ACC112 (cell line): ENCODE measurements around the gene COL26A1.

Experiments used
- H2AFZ ChIP-seq: fragments of 200-600 bp; sonication (generic); one replicate; pipeline ENCODE4 v1.6.0; 2017; ENCODE audit warnings: antibody characterized with exemption, low read length; ENCODE audit not compliant: unreplicated experiment
- H3K27ac ChIP-seq: fragments of 200-600 bp; sonication (generic); 2 replicates; pipeline ENCODE4 v1.5.1; 2014; ENCODE audit warnings: low read depth, mild to moderate bottlenecking, antibody characterized with exemption, low read length, moderate library complexity
- H3K27me3 ChIP-seq: fragments of 200-600 bp; sonication (generic); 2 replicates; pipeline ENCODE4 v1.6.1; 2014; ENCODE audit warnings: mild to moderate bottlenecking, antibody characterized with exemption, low read length, moderate library complexity, mixed read lengths; ENCODE audit not compliant: insufficient read depth
- H3K36me3 ChIP-seq: fragments of 200-600 bp; sonication (generic); 2 replicates; pipeline ENCODE4 v1.6.1; 2016; ENCODE audit warnings: mild to moderate bottlenecking, antibody characterized with exemption, low read length, moderate library complexity, mixed read lengths; ENCODE audit not compliant: insufficient read depth
- H3K4me1 ChIP-seq: fragments of 200-600 bp; sonication (generic); one replicate; pipeline ENCODE4 v1.6.1; 2016; ENCODE audit warnings: low read length, mixed read lengths; ENCODE audit not compliant: insufficient read depth, unreplicated experiment, control insufficient read depth
- H3K4me3 ChIP-seq: fragments of 200-600 bp; sonication (generic); 2 replicates; pipeline ENCODE4 v1.5.1; 2014; ENCODE audit warnings: mild to moderate bottlenecking, low read depth, low read length
- H3K79me2 ChIP-seq: fragments of 200-600 bp; sonication (generic); one replicate; pipeline ENCODE4 v1.6.0; 2016; ENCODE audit warnings: low read length; ENCODE audit not compliant: control insufficient read depth, unreplicated experiment, insufficient read depth

COL26A1 gene

DNA sequence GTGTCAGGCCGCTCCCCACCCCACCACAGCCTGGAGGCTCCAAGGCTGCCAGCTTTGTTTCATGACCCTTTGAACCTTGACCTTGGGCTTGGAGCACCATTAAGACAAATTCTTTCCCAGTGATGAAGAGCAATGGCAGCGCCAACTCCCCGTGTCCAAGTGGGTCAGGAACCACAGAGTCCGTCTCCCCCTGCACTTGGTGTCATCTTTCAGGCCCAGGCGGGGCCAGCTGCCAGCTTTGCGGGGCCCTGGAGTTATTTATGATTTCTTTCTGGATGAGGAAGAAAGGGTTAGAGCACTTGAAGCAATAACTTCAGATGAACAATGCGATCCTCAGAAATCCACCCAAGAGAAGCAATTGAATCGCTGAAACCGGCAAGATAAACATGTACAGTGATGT is 155.7 kb downstream of the COL26A1 start:
- Histone ChIP-seq H3K4me3 (no peak overlapping the region), H3K79me2 (no peaks in the 10 kb centered on the region), H3K27ac (no peak overlapping the region), H3K27me3 (peaks cover 64% of the 10 kb centered on the region), H3K4me1 (no peaks in the 10 kb centered on the region), H3K36me3 (no peaks in the 10 kb centered on the region), H2AFZ (no peak overlapping the region)

DNA sequence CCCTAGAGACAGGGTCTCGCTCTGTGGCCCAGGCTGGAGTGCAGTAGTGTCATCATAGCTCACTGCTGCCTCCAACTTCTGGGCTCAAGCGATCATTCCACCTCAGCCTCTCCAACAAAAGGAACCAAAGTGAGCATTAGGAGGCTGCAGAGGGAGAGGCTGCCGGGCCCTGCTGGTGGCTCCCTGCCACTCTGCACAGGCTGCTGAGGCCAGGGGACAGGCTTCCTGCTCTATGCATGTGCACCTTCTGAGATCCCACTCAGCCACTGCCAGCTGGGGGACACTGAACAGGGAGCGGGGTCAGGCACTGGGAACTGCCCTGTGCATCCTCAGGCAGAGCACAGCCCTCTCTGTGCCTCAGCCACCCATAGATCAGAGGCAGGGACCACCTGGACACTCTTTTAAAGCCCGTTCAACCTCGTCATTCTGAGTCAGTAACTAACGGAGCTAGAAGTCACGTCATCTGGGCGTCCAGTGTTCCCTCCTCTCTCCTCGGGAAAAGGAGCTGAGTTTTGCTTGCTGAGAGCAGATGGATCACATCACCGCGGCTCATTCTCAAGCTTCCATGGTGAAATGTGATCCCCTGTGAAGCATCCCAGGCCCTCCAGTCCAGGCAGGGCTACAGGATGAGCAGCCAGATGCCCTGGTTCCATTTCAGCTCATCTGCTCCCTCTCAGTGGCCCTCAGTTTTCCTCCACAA is 156.8 kb downstream of the COL26A1 start:
- Histone ChIP-seq H3K4me3 (no peak overlapping the region), H3K27me3 (peaks cover 63% of the 10 kb centered on the region), H2AFZ (no peak overlapping the region), H3K27ac (no peak overlapping the region), H3K36me3 (no peaks in the 10 kb centered on the region), H3K4me1 (no peaks in the 10 kb centered on the region), H3K79me2 (no peaks in the 10 kb centered on the region)

DNA sequence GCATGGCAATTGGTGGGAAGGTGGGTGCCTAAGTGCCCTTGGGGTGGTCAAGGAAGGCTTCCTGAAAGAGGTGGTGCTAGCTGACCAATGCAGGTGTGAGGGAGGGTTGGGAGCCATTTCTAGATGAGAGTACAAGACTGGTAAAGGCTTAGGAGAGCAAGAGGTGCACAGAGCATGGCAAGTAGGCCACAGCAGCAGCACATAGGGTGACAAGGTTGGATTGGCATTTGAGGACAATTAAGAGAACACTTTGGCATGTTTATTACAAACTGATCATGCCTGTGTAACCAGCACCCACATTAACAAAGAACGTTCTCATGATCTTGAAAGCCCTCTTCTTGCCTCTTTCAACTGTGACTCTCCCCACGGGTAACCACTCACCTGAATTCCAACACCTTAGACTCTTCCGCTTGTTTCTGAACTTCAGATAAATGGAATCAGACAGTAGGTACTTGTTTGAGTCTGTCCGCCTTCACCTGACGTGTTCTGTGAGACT is 158.8 kb downstream of the COL26A1 start:
- no peaks in the 10 kb centered on the region for H3K79me2 ChIP-seq
- H3K4me3 ChIP-seq, result no peak overlapping the region
- H3K27me3 ChIP-seq, result peaks cover 56% of the 10 kb centered on the region
- H3K36me3 ChIP-seq, result no peaks in the 10 kb centered on the region
- H2AFZ ChIP-seq, result no peak overlapping the region
- no peak overlapping the region for H3K27ac ChIP-seq
- H3K4me1 ChIP-seq, result no peaks in the 10 kb centered on the region

DNA sequence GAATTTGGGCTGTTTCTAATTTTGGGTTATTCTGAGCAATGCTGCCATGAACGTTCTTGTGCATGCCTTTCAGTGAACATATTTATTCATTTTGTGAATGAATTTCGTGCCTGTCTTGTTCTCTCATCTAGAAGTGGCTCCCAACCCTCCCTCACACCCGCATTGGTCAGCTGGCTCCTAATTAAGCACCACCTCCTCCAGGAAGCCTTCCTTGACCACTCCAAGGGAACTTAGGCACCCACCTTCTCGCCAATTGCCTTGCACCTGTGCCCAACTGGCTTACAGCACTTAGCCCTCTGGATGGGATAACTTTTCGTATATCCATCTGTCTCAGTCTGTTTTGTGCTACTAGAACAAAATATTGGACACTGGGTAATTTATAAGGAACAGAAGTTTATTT is 159.3 kb downstream of the COL26A1 start:
- no peaks in the 10 kb centered on the region for H3K79me2 ChIP-seq
- H3K4me3 ChIP-seq, result no peak overlapping the region
- no peak overlapping the region for H3K27ac ChIP-seq
- H3K27me3 ChIP-seq, result peaks cover 53% of the 10 kb centered on the region
- no peaks in the 10 kb centered on the region for H3K36me3 ChIP-seq
- H2AFZ ChIP-seq, result no peak overlapping the region
- no peaks in the 10 kb centered on the region for H3K4me1 ChIP-seq

- Histone ChIP-seq H3K27me3 (peaks cover 32% of the 10 kb centered on the region), H3K79me2 (no peaks in the 10 kb centered on the region), H3K4me1 (no peaks in the 10 kb centered on the region), H3K27ac (no peak overlapping the region), H3K4me3 (no peak overlapping the region), H2AFZ (no peak overlapping the region), H3K36me3 (no peaks in the 10 kb centered on the region)
Measured at GRCh38 chr7:101527844-101528667, 165.4 kb downstream of the COL26A1 start.

DNA sequence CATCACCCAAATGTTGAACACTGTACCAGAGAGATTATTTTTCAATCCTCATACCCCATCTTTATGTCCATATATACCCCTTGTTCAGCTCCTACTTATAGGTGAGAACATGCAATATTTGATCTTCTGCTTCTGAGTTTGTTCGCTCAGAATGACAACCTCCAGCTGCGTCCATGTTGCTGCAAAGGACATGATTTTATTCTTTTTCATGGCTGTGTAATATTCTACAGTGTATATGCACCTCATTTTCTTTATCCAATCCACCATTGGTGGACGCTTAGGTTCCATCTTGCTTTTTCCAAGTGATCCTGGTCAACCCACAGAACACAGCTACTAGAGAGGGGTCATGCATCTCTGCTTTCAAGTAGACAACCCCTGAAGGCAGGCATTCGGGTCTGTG is 166.9 kb downstream of the COL26A1 start:
- H3K79me2 ChIP-seq, result no peaks in the 10 kb centered on the region
- H3K36me3 ChIP-seq, result no peaks in the 10 kb centered on the region
- H3K4me1 ChIP-seq, result no peaks in the 10 kb centered on the region
- no peak overlapping the region for H3K27ac ChIP-seq
- H3K4me3 ChIP-seq, result no peak overlapping the region
- peaks cover 21% of the 10 kb centered on the region for H3K27me3 ChIP-seq
- no peak overlapping the region for H2AFZ ChIP-seq

GRCh38 chr7:101531726-101532357 is 169.2 kb downstream of the COL26A1 start:
- H2AFZ ChIP-seq, result no peak overlapping the region
- H3K27ac ChIP-seq, result no peak overlapping the region
- peaks cover 18% of the 10 kb centered on the region for H3K27me3 ChIP-seq
- no peaks in the 10 kb centered on the region for H3K79me2 ChIP-seq
- H3K36me3 ChIP-seq, result no peaks in the 10 kb centered on the region
- no peaks in the 10 kb centered on the region for H3K4me1 ChIP-seq
- no peak overlapping the region for H3K4me3 ChIP-seq

- Histone ChIP-seq H3K79me2 (no peaks in the 10 kb centered on the region), H3K27ac (no peak overlapping the region), H3K4me1 (peaks cover 6% of the 10 kb centered on the region), H3K36me3 (no peaks in the 10 kb centered on the region), H3K27me3 (peaks cover 18% of the 10 kb centered on the region), H2AFZ (no peak overlapping the region), H3K4me3 (no peak overlapping the region)
Measured at GRCh38 chr7:101532400-101533102, 169.9 kb downstream of the COL26A1 start.

GRCh38 chr7:101533103-101533465 is 170.4 kb downstream of the COL26A1 start:
- Histone ChIP-seq H3K4me3 (no peak overlapping the region), H3K4me1 (peaks cover 7% of the 10 kb centered on the region), H3K27me3 (peaks cover 18% of the 10 kb centered on the region), H3K27ac (no peak overlapping the region), H2AFZ (no peak overlapping the region), H3K79me2 (no peaks in the 10 kb centered on the region), H3K36me3 (no peaks in the 10 kb centered on the region)

GRCh38 chr7:101534015-101534803 is 171.5 kb downstream of the COL26A1 start:
- H3K27ac ChIP-seq, result no peak overlapping the region
- peaks cover 18% of the 10 kb centered on the region for H3K27me3 ChIP-seq
- peaks cover 7% of the 10 kb centered on the region for H3K4me1 ChIP-seq
- H3K4me3 ChIP-seq, result no peak overlapping the region
- H3K36me3 ChIP-seq, result no peaks in the 10 kb centered on the region
- H2AFZ ChIP-seq, result no peak overlapping the region
- no peaks in the 10 kb centered on the region for H3K79me2 ChIP-seq
